ENCODE data around the gene ZNF419.
A peak's percentile ranks its signal among the peaks of the same experiment; 100 is the strongest.
"Not testable (repeated sequence)": the region's sequence is repeated elsewhere in the genome, so short reads cannot be mapped to it uniquely, and the experiment has no call there.

ZNF419 gene

GRCh38 chr19:57487477-57488298 lies at the start of gene ZNF419:
ZNF419 (plus strand) TSS chr19:57487750; CDS start chr19:57487951, 201 bp downstream.
- DNase-seq (ENCODE audit: low read depth) = peak; percentile 88

- peak; percentile 72 for DNase-seq (ENCODE audit: low read depth)
Observed at GRCh38 chr19:57437931-57438330, 49.6 kb upstream of the ZNF419 start.

GRCh38 chr19:57438925-57439324 lies 48.6 kb upstream of the ZNF419 start:
- no peak for DNase-seq (ENCODE audit: low read depth)

GRCh38 chr19:57441979-57442752 lies 45.4 kb upstream of the ZNF419 start:
- no peak for DNase-seq (ENCODE audit: low read depth)

GRCh38 chr19:57443121-57443696 lies 44.3 kb upstream of the ZNF419 start:
- DNase-seq (ENCODE audit: low read depth) = no peak

GRCh38 chr19:57452307-57452706 lies 35.2 kb upstream of the ZNF419 start:
- DNase-seq (ENCODE audit: low read depth) = no peak

- DNase-seq (ENCODE audit: low read depth) = peak; percentile 77
Observed at GRCh38 chr19:57465680-57466381, 21.7 kb upstream of the ZNF419 start.

- no peak for DNase-seq (ENCODE audit: low read depth)
Observed at GRCh38 chr19:57466489-57466888, 21.1 kb upstream of the ZNF419 start.

GRCh38 chr19:57473646-57474045 lies 13.9 kb upstream of the ZNF419 start:
- no peak for DNase-seq (ENCODE audit: low read depth)

- DNase-seq (ENCODE audit: low read depth) = peak; percentile 97
Observed at GRCh38 chr19:57477191-57478008, 10.2 kb upstream of the ZNF419 start, which contains the start of gene ZNF772. ZNF772 (minus strand) TSS chr19:57477566; CDS start chr19:57477309, 257 bp downstream.

- DNase-seq (ENCODE audit: low read depth) = not testable (repeated sequence)
Observed at GRCh38 chr19:57488299-57488644, 722 bp downstream of the ZNF419 start.

- not testable (repeated sequence) for DNase-seq (ENCODE audit: low read depth)
Observed at GRCh38 chr19:57499332-57499679, 11.8 kb downstream of the ZNF419 start.

- DNase-seq (ENCODE audit: low read depth) = peak; percentile 96
Observed at GRCh38 chr19:57499680-57500395, 12.3 kb downstream of the ZNF419 start, which contains the start of gene ZNF773. ZNF773 (plus strand) TSS chr19:57499938; CDS start chr19:57500081, 143 bp downstream.

GRCh38 chr19:57500400-57500799 lies 12.8 kb downstream of the ZNF419 start:
- peak; percentile 43 for DNase-seq (ENCODE audit: low read depth)

GRCh38 chr19:57506163-57506562 lies 18.6 kb downstream of the ZNF419 start:
- no peak for DNase-seq (ENCODE audit: low read depth)

GRCh38 chr19:57511484-57511883 lies 23.9 kb downstream of the ZNF419 start:
- DNase-seq (ENCODE audit: low read depth) = no peak

- DNase-seq (ENCODE audit: low read depth) = peak; percentile 17
Observed at GRCh38 chr19:57512845-57513244, 25.3 kb downstream of the ZNF419 start.

GRCh38 chr19:57515255-57515654 lies 27.7 kb downstream of the ZNF419 start:
- no peak for DNase-seq (ENCODE audit: low read depth)

- DNase-seq (ENCODE audit: low read depth) = not testable (repeated sequence)
Observed at GRCh38 chr19:57518021-57518420, 30.5 kb downstream of the ZNF419 start.

GRCh38 chr19:57527136-57527881 lies 39.8 kb downstream of the ZNF419 start, which contains the start of gene ZNF549:
ZNF549 (plus strand) TSS chr19:57527356; CDS start chr19:57527574, 218 bp downstream.
- DNase-seq (ENCODE audit: low read depth) = peak; percentile 94
